Measurements from ENCODE around the gene PRPF31.
A peak's percentile ranks its signal among the peaks of the same experiment; 100 is the strongest.

PRPF31 gene

GRCh38 chr19:54128796-54129616 lies 13.5 kb downstream of the PRPF31 start:
- no peak for TF ChIP-seq CTCF (IDR thresholded peaks at IDR 0.05; ENCODE audit: insufficient read depth, low read length, poor library complexity, severe bottlenecking)
- DNase-seq (ENCODE audit: extremely low read depth, insufficient read length), result no peak
- Histone ChIP-seq H3K27me3 (replicated peaks; ENCODE audit: control insufficient read depth, insufficient read depth, low read length) (no peaks in the 10 kb centered on the region), H3K36me3 (ENCODE audit: control insufficient read depth, insufficient read depth, low read length) (peaks cover 34% of the 10 kb centered on the region), H3K4me3 (replicated peaks; ENCODE audit: low read depth, low read length) (no peak overlapping the region)

GRCh38 chr19:54129617-54129996 lies 14.1 kb downstream of the PRPF31 start:
- Histone ChIP-seq H3K36me3 (ENCODE audit: control insufficient read depth, insufficient read depth, low read length) (peaks cover 29% of the 10 kb centered on the region), H3K4me3 (replicated peaks; ENCODE audit: low read depth, low read length) (no peak overlapping the region), H3K27me3 (replicated peaks; ENCODE audit: control insufficient read depth, insufficient read depth, low read length) (no peaks in the 10 kb centered on the region)
- DNase-seq (ENCODE audit: extremely low read depth, insufficient read length), result no peak
- no peak for TF ChIP-seq CTCF (IDR thresholded peaks at IDR 0.05; ENCODE audit: insufficient read depth, low read length, poor library complexity, severe bottlenecking)

GRCh38 chr19:54133312-54133956 lies 17.9 kb downstream of the PRPF31 start:
- H3K36me3 ChIP-seq (ENCODE audit: control insufficient read depth, insufficient read depth, low read length), result peaks cover 17% of the 10 kb centered on the region
- DNase-seq (ENCODE audit: extremely low read depth, insufficient read length), result no peak
- no peak overlapping the region for H3K4me3 ChIP-seq (replicated peaks; ENCODE audit: low read depth, low read length)
- no peaks in the 10 kb centered on the region for H3K27me3 ChIP-seq (replicated peaks; ENCODE audit: control insufficient read depth, insufficient read depth, low read length)
- no peak for TF ChIP-seq CTCF (IDR thresholded peaks at IDR 0.05; ENCODE audit: insufficient read depth, low read length, poor library complexity, severe bottlenecking)

GRCh38 chr19:54133957-54134590 lies 18.5 kb downstream of the PRPF31 start:
- H3K27me3 ChIP-seq (replicated peaks; ENCODE audit: control insufficient read depth, insufficient read depth, low read length), result no peaks in the 10 kb centered on the region
- peaks cover 14% of the 10 kb centered on the region for H3K36me3 ChIP-seq (ENCODE audit: control insufficient read depth, insufficient read depth, low read length)
- TF ChIP-seq CTCF (IDR thresholded peaks at IDR 0.05; ENCODE audit: insufficient read depth, low read length, poor library complexity, severe bottlenecking), result no peak
- H3K4me3 ChIP-seq (replicated peaks; ENCODE audit: low read depth, low read length), result no peak overlapping the region
- DNase-seq (ENCODE audit: extremely low read depth, insufficient read length), result no peak

- no peak for TF ChIP-seq CTCF (IDR thresholded peaks at IDR 0.05; ENCODE audit: insufficient read depth, low read length, poor library complexity, severe bottlenecking)
- H3K36me3 ChIP-seq (ENCODE audit: control insufficient read depth, insufficient read depth, low read length), result peaks cover 9% of the 10 kb centered on the region
- no peaks in the 10 kb centered on the region for H3K27me3 ChIP-seq (replicated peaks; ENCODE audit: control insufficient read depth, insufficient read depth, low read length)
- no peak for DNase-seq (ENCODE audit: extremely low read depth, insufficient read length)
- peak overlapping the region; percentile 69 for H3K4me3 ChIP-seq (replicated peaks; ENCODE audit: low read depth, low read length)
Measured at GRCh38 chr19:54136086-54136863, 20.7 kb downstream of the PRPF31 start.
